Heart right ventricle (tissue), 16 donors: ENCODE data around the gene CELSR1. TPM values are rescaled to one million over a fixed set of nuclear protein-coding genes. Genes with fewer than 3 reads are reported as not detected.
A peak's percentile ranks its signal among the peaks of the same experiment; 100 is the strongest.

Experiments used
- ATAC-seq, 8 donors: fragments of 200-7000 bp; cut with Tn5 transposase; one replicate each; pipeline ENCODE4 v1.9.1; 2020; ENCODE audit warnings: mild to moderate bottlenecking in 8 of 8, moderate library complexity in 8 of 8, moderate number of reproducible peaks in 1 of 8
- DNase-seq, 2 donors: peaks; one replicate each; pipeline ENCODE4 v3.0.0-alpha.2; 2020
- H3K27ac ChIP-seq, 10 donors: fragments of 200-600 bp; sonication (generic) in 2 of 10; one replicate each; pipeline versions ENCODE4 v1.5.0 to v1.8.0; 2020 to 2022; ENCODE audit warnings: mild to moderate bottlenecking in 3 of 10
- H3K27me3 ChIP-seq, 7 donors: fragments of 200-600 bp; one replicate each; pipeline ENCODE4 v1.8.0; 2021 to 2022; ENCODE audit warnings: mild to moderate bottlenecking in 2 of 7
- H3K36me3 ChIP-seq, 9 donors: fragments of 200-600 bp; sonication (generic) in 1 of 9; one replicate each; pipeline versions ENCODE4 v1.5.0 to v1.8.0; 2020 to 2022; ENCODE audit warnings: mild to moderate bottlenecking in 2 of 9
- H3K4me1 ChIP-seq, 9 donors: fragments of 200-600 bp; sonication (generic) in 1 of 9; one replicate each; pipeline versions ENCODE4 v1.5.0 to v1.8.0; 2020 to 2022; ENCODE audit warnings: mild to moderate bottlenecking in 4 of 9
- H3K4me3 ChIP-seq, 10 donors: fragments of 200-600 bp; sonication (generic) in 2 of 10; one replicate each; pipeline versions ENCODE4 v1.5.0 to v1.8.0; 2020 to 2022; ENCODE audit warnings: mild to moderate bottlenecking in 7 of 10, moderate library complexity in 2 of 10
- H3K9me3 ChIP-seq, 11 donors: fragments of 200-600 bp in 10 of 11; sonication (generic) in 2 of 11; one replicate each; pipeline versions ENCODE4 v1.5.0 to v1.8.0; 2013 to 2022; ENCODE audit warnings: mild to moderate bottlenecking in 2 of 11, control low read depth in 1 of 11, moderate library complexity in 1 of 11
- WGBS, 2 donors: extraction: QIAGEN DNeasy Blood & Tissue Kit; methylation state at CpG; one replicate each; pipeline ENCODE4 v1.1.7; 2013; ENCODE audit warnings: inconsistent platforms in 1 of 2; 5-methylcytosine and 5-hydroxymethylcytosine counted together
- intact Hi-C, 10 donors: fragments of 100-400 bp; cut with DNase I; formaldehyde crosslinking; loops; one replicate each; pipeline versions ENCODE4 v1.11.1 to v1.14.2; 2022
- polyA plus RNA-seq, 2 donors: library from polyadenylated mRNA; stranded (reverse); fragments of 200-250 nt; gene quantifications; one replicate each; pipeline ENCODE4 v1.2.3, GENCODE V29; 2013
- total RNA-seq, 10 donors: library from RNA; stranded (reverse); fragmentation: NEBNext Ultra II Directional in 3 of 10; extraction: Animal tissue kit (Norgen Biotek cat#: 25700) in 3 of 10; gene quantifications; one replicate each; pipeline versions ENCODE4 v1.2.1 to v1.2.4, GENCODE V29; 2021 to 2023
- TF ChIP-seq, protein P1 (sequence below), 9 donors: fragments of 200-600 bp; sonication (generic) in 2 of 9; IDR thresholded peaks; one replicate each; pipeline versions ENCODE4 v1.5.0 to v1.8.0; 2021 to 2022; ENCODE audit warnings: antibody characterized with exemption in 9 of 9, mild to moderate bottlenecking in 5 of 9, moderate library complexity in 1 of 9
- donor health status: Arrhythmogenic right ventricular cardiomyopathy.
- donor health status: ischemic (EF 13 %, LVEDD 7.1; RV severe dilation, severe dysfunction).
- donor health status: healthy with polysubstance abuse.
- donor health status: DM: no; HTN: yes; CAD: no.
- donor health status: DM: no; HTN: no; CAD: no.
- donor health status: ischemic (EF 25% LVEDD 6.9; RV normal size, moderate dysfunction).
- donor health status: ischemic (EF 25% LVEDD 5.7; RV mildly dilated, moderate dysfunction).
- donor health status: healthy.
- donor health status: DM: yes; HTN: yes; CAD: no.
- donor health status: Ischemic cardiomyopathy.
- donor health status: ischemic (EF 35%, LVEDD 5.7; RV mildly dilated, moderate dysfunction).
- donor health status: nonischemic (EF 11% LVEDD 7.7; RV severe dilation, severe dysfunction).
- donor health status: DM: yes; HTN: yes; CAD: no.
- donor health status: PGD.
- donor health status: ischemic (EF 29% LVEDD 5.4; RV normal size, mild dysfunction).
- donor health status: nonischemic (EF 23%, LVEDD 6.1; RV moderate dilation, normal function).

CELSR1 gene
- total and polyA plus RNA-seq, 12 donors, result 4.0 to 16.7 (median 11.4) TPM

DNA sequence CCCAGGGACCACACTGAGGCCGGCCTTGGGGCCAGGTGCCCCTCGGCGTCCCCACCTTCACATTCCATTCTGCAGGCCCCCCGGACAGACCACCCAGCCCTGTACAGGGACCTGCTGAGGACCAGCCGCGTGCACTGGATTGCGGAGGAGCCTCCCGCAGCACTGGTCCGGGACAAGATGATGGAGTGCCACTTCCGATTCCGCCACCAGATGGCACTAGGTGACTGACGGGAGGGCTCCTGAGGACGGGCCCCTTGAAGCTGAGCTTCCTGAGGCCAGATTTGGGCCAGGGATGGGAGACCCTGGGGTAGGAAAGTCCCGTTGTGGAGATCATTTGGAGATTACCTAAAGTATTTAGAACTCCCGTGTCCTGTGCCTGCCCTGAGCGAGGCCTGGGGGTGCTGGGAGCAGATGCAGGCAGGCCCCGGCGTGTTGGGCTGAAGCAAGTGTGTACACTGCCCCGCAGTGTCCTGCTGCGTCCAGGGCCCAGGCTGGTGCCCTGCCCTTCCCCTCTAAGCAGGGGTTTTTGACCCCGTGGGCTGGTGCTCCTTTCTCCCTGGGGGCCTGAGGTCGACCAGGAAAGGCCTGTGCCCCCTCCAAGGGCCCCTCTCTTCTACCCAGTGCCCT lies 181.9 kb downstream of the CELSR1 start:
- ATAC-seq (peak in 7 of 8 donors; percentile 18 to 57 (median 38)), DNase-seq (peak; percentile 57 to 70)
- Histone ChIP-seq H3K27me3 (no peaks in the 10 kb centered on the region), H3K4me3 (no peak overlapping the region), H3K36me3 (peaks cover 0 to 83% (median 29%) of the 10 kb centered on the region in 9 donors), H3K27ac (peak overlapping the region in 3 of 10 donors; percentile 23 to 44 (median 44)), H3K9me3 (peaks cover 0 to 6% (median 0%) of the 10 kb centered on the region in 11 donors), H3K4me1 (peaks cover 3 to 41% (median 15%) of the 10 kb centered on the region in 9 donors)
- TF ChIP-seq, protein P1, sequence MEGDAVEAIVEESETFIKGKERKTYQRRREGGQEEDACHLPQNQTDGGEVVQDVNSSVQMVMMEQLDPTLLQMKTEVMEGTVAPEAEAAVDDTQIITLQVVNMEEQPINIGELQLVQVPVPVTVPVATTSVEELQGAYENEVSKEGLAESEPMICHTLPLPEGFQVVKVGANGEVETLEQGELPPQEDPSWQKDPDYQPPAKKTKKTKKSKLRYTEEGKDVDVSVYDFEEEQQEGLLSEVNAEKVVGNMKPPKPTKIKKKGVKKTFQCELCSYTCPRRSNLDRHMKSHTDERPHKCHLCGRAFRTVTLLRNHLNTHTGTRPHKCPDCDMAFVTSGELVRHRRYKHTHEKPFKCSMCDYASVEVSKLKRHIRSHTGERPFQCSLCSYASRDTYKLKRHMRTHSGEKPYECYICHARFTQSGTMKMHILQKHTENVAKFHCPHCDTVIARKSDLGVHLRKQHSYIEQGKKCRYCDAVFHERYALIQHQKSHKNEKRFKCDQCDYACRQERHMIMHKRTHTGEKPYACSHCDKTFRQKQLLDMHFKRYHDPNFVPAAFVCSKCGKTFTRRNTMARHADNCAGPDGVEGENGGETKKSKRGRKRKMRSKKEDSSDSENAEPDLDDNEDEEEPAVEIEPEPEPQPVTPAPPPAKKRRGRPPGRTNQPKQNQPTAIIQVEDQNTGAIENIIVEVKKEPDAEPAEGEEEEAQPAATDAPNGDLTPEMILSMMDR (IDR thresholded peaks at IDR 0.05), result peak; percentile 38 to 82 (median 79)
- intact Hi-C loops, result loop anchor here in 2 of 10 donors (10.0 kb wide), 2 partner anchors 329 to 379 kb away; partner anchors contain the start of gene CERK (in 1 of the 2)
- WGBS, 2 donors, result 46 to 51% methylated on average over 22 of the region's 22 CpGs

DNA sequence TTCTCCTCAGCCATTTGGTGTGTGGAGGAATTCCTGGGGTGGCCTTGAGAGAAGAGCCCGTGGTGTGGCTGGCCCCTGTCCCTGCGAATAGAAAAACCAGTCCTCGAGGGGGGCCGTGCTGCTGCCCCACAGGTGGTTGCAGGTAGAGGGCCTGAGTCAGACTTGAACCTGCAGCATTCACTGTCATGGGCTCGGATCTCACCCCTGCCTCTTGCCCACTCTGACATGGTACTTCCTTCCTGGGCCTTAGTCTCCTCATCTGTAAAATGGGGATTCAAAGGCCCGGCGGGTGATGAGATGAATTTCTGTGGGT lies 182.5 kb downstream of the CELSR1 start:
- Histone ChIP-seq H3K4me1 (peaks cover 3 to 46% (median 15%) of the 10 kb centered on the region in 9 donors), H3K4me3 (no peak overlapping the region), H3K9me3 (peaks cover 0 to under 1% (median 0%) of the 10 kb centered on the region in 11 donors), H3K27ac (peak overlapping the region in 4 of 10 donors; percentile 66 to 80 (median 78)), H3K27me3 (no peaks in the 10 kb centered on the region), H3K36me3 (peaks cover 0 to 89% (median 33%) of the 10 kb centered on the region in 9 donors)
- DNase-seq (no peak), ATAC-seq (no peak)
- 83 to 89% methylated on average over 7 of the region's 7 CpGs for WGBS, 2 donors
- TF ChIP-seq, protein P1 (IDR thresholded peaks at IDR 0.05), result no peak
- intact Hi-C loops, result loop anchor here in 2 of 10 donors (10.0 kb wide), 2 partner anchors 330 to 380 kb away; partner anchors contain the start of gene CERK (in 1 of the 2)

DNA sequence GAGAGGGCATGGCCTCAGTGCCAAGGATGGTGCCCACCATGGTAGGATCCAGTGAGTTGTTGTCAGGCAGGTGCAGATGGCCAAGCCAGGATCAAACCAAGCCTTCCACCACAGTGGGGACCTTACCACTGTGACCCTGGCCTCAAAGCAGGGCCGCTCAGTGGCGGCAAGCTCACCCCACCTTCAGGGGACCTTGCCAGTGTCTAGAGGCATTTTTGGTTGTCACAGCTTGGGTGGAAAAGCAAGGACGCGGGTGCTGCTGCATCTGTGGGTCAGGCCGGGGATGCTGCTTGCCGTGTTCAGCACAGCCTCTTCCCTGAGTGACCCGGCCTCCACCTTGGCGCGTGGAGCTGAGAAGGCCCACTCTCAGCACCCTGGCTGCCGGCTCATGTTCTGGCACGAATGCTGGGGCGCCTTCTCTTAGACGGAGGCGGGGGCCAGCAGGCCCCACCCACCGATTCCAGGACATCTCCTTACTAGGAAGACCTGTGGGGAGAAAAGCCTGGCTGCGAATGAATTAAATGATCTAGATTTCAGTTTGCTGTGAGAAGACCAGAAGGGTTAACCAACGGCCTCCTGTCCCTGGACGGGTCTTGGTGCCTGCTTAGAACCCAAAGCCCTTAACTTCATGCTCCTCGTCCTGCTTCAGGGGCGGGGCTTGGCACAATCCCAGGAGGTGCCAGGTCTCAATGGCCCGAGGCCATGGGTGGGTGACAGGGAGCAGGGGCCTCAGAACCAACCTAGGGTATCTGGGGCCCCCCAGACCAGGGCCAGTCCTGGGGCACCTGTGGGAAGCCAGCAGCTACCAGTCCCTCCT lies 183.0 kb downstream of the CELSR1 start:
- H3K36me3 ChIP-seq, result peaks cover 0 to 94% (median 33%) of the 10 kb centered on the region in 9 donors
- intact Hi-C loops, result loop anchor here in 2 of 10 donors (10.0 kb wide), 2 partner anchors 330 to 380 kb away; partner anchors contain the start of gene CERK (in 1 of the 2)
- TF ChIP-seq, protein P1 (IDR thresholded peaks at IDR 0.05), result no peak
- no peaks in the 10 kb centered on the region for H3K27me3 ChIP-seq
- WGBS, 2 donors, result 69 to 80% methylated on average over 21 of the region's 21 CpGs
- DNase-seq (no peak), ATAC-seq (no peak)
- peak overlapping the region in 8 of 10 donors; percentile 53 to 80 (median 66) for H3K27ac ChIP-seq
- no peaks in the 10 kb centered on the region for H3K9me3 ChIP-seq
- no peak overlapping the region for H3K4me3 ChIP-seq
- H3K4me1 ChIP-seq, result peaks cover 3 to 52% (median 18%) of the 10 kb centered on the region in 9 donors

DNA sequence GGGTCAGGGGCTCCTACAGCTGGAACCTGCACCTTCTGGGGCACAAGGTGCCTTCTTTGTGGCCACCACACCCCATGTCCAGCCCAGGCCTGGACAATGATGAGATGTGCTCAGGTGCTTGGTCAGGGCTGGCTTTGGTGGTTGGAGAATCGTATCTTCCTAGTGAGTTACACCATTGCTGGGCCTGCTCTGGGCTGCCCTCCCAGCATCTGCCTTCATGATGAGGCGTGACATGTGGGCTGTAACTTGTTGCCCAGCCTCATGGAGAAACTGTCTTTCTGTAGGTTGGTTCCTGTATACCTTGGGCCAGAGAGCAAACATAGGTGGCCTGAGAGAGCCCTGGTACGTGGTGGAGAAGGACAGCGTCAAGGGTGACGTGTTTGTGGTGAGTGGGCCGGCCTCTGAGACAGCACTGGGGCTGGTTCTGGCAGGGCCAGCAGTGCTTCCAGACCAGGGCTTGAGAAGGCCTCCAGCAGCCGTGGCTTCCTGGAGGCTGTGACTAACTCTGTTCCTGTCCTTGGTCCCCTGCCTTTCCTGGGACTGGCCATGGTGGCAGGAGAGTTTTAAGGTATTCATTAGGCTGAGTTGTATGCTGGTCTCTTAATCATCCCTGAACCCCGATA lies 183.8 kb downstream of the CELSR1 start:
- Histone ChIP-seq H3K9me3 (no peaks in the 10 kb centered on the region), H3K4me1 (peaks cover 3 to 60% (median 26%) of the 10 kb centered on the region in 9 donors), H3K27ac (peak overlapping the region in 9 of 10 donors; percentile 34 to 80 (median 66)), H3K36me3 (peaks cover 0 to 98% (median 34%) of the 10 kb centered on the region in 9 donors), H3K27me3 (no peaks in the 10 kb centered on the region), H3K4me3 (no peak overlapping the region)
- TF ChIP-seq, protein P1 (IDR thresholded peaks at IDR 0.05), result no peak
- intact Hi-C loops, result loop anchor here in 2 of 10 donors (10.0 kb wide), 2 partner anchors 331 to 381 kb away; partner anchors contain the start of gene CERK (in 1 of the 2)
- WGBS, 2 donors, result 66 to 81% methylated on average over 8 of the region's 8 CpGs
- ATAC-seq (peak in 5 of 8 donors; percentile 13 to 52 (median 19)), DNase-seq (no peak)
